HCT116 (cell line): ENCODE measurements around the gene THEMIS2.
A peak's percentile ranks its signal among the peaks of the same experiment; 100 is the strongest.

Experiments used
- EGR1 ChIP-seq: IDR thresholded peaks from 2 replicates; pipeline ENCODE4 v1.6.1; 2012; ENCODE audit warnings: low read depth
- POLR2A ChIP-seq: IDR thresholded peaks from 2 replicates; pipeline ENCODE4 v1.7.0; 2011; ENCODE audit warnings: borderline replicate concordance; ENCODE audit not compliant: insufficient read depth, insufficient read length; ENCODE audit errors: extremely low read depth
- RAD21 ChIP-seq: IDR thresholded peaks from 2 replicates; pipeline ENCODE4 v1.6.1; 2012; ENCODE audit warnings: low read depth, mild to moderate bottlenecking
- ZNF274 ChIP-seq: fragments of 200-500 bp; sonication (Bioruptor generic); IDR thresholded peaks from 2 replicates; pipeline ENCODE4 v1.6.1; 2014; ENCODE audit warnings: mild to moderate bottlenecking, low read depth, low read length, inconsistent platforms
- TF ChIP-seq, protein P1 (sequence below), 3 experiments: fragments of 200-600 bp in 1 of 3; sonication (generic) in 1 of 3; IDR thresholded peaks in 2 of 3; conservative IDR thresholded peaks in 1 of 3; 2 replicates each; pipeline ENCODE4 v1.5.1; 2012 to 2017; ENCODE audit warnings: low read depth in 2 of 3, low read length in 2 of 3, antibody characterized with exemption in 1 of 3, borderline replicate concordance in 1 of 3, control low read depth in 1 of 3, mild to moderate bottlenecking in 1 of 3, mixed read lengths in 1 of 3, mixed run types in 1 of 3, moderate library complexity in 1 of 3; ENCODE audit not compliant: insufficient read depth in 1 of 3

DNA sequence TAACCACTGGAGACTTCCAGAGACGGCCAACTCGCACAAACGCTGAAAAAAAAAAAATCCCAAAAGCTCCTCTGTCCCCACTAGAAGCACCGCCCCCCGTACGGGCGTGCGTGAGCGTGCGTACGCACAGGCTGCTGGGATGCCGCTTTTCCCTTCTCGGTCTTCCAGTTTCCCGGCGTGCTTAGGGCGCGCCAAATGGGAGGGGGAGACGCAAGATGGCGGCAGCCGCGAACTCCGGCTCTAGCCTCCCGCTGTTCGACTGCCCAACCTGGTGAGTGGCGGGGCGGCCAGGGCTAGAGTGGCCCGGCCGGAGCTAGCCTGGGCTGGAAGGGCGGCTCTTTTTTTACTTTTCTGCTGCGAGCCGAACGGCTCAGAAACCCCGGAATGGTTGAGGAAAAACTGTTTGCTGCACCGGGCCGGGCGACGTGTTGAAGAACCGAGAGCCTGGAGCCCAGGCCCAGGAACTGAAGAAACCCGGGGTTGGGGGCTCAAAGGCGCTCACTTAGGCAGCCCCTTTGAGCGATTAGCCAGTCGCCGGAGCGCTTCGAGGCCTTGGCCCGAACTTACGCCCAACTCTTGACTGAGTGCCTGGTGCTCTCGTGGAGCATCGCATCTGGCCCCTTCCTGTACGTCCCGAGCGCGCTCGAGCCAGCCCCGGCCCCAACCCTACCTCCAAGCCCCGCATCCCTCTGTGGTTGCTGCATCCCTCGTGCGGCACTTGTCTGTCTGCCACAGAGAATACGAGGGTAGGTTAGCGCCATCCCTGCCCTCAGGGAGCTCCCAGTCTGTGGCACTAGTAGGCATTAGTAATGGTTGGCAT lies 41.5 kb upstream of the THEMIS2 start, which contains the start of gene PPP1R8:
- TF ChIP-seq, protein P1, sequence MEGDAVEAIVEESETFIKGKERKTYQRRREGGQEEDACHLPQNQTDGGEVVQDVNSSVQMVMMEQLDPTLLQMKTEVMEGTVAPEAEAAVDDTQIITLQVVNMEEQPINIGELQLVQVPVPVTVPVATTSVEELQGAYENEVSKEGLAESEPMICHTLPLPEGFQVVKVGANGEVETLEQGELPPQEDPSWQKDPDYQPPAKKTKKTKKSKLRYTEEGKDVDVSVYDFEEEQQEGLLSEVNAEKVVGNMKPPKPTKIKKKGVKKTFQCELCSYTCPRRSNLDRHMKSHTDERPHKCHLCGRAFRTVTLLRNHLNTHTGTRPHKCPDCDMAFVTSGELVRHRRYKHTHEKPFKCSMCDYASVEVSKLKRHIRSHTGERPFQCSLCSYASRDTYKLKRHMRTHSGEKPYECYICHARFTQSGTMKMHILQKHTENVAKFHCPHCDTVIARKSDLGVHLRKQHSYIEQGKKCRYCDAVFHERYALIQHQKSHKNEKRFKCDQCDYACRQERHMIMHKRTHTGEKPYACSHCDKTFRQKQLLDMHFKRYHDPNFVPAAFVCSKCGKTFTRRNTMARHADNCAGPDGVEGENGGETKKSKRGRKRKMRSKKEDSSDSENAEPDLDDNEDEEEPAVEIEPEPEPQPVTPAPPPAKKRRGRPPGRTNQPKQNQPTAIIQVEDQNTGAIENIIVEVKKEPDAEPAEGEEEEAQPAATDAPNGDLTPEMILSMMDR (IDR thresholded peaks at IDR 0.05 in 2 of 3, conservative IDR thresholded peaks at IDR 0.05 in 1 of 3; ENCODE audit: borderline replicate concordance in 1 of 3, insufficient read depth in 1 of 3, low read depth in 2 of 3, low read length in 2 of 3) = no peak
- TF ChIP-seq POLR2A = peak; percentile 97
- no peak for TF ChIP-seq ZNF274
- 0 out of 2 replicates have a peak, but pooled peaks have one; percentile 40 for TF ChIP-seq EGR1
- no peak for TF ChIP-seq RAD21
